Activated T-cell treated with anti-CD3 and anti-CD28 coated beads, Interleukin-2, amount 50 U/mL, for 1 hour (primary cell): ENCODE data around the gene GSTO2.
A peak's percentile ranks its signal among the peaks of the same experiment; 100 is the strongest.

Source experiments
- DNase-seq: peaks from one replicate; pipeline ENCODE4 v3.0.0-alpha.2; 2020

Gene GSTO2

GRCh38 chr10:104327745-104328645 lies 59.0 kb downstream of the GSTO2 start:
- DNase-seq = peak; percentile 32

GRCh38 chr10:104328646-104328895 lies 59.6 kb downstream of the GSTO2 start:
- no peak for DNase-seq

GRCh38 chr10:104328896-104329710 lies 60.1 kb downstream of the GSTO2 start:
- peak; percentile 72 for DNase-seq

GRCh38 chr10:104329735-104330134 lies 60.8 kb downstream of the GSTO2 start:
- DNase-seq = no peak

- DNase-seq = no peak
These were observed 61.5 kb downstream of the GSTO2 start for GRCh38 chr10:104330168-104331110.

GRCh38 chr10:104331208-104331838 lies 62.3 kb downstream of the GSTO2 start:
- no peak for DNase-seq

- no peak for DNase-seq
These were observed 63.5 kb downstream of the GSTO2 start for GRCh38 chr10:104332243-104333031.

GRCh38 chr10:104333032-104333727 lies 64.2 kb downstream of the GSTO2 start:
- DNase-seq = peak; percentile 80

- peak; percentile 27 for DNase-seq
These were observed 64.9 kb downstream of the GSTO2 start for GRCh38 chr10:104333728-104334373.

- no peak for DNase-seq
These were observed 65.6 kb downstream of the GSTO2 start for GRCh38 chr10:104334561-104334960.

- DNase-seq = peak; percentile 34
These were observed 66.1 kb downstream of the GSTO2 start for GRCh38 chr10:104334965-104335650.

- DNase-seq = no peak
These were observed 68.0 kb downstream of the GSTO2 start for GRCh38 chr10:104336821-104337467.

- DNase-seq = peak; percentile 33
These were observed 68.6 kb downstream of the GSTO2 start for GRCh38 chr10:104337521-104337984.

GRCh38 chr10:104337985-104338735 lies 69.2 kb downstream of the GSTO2 start, which contains the start of gene ITPRIP:
ITPRIP (minus strand) TSS chr10:104338465; CDS start chr10:104316051, 22,414 bp downstream.
- DNase-seq = peak; percentile 78

- no peak for DNase-seq
These were observed 70.6 kb downstream of the GSTO2 start for GRCh38 chr10:104339469-104340110.

- no peak for DNase-seq
These were observed 71.1 kb downstream of the GSTO2 start for GRCh38 chr10:104340111-104340526.

GRCh38 chr10:104340641-104341040 lies 71.7 kb downstream of the GSTO2 start:
- no peak for DNase-seq
